Putamen (tissue), 1 donor: Measurements from ENCODE around the gene ZAP70.

Experiments
- DNase-seq: peaks from one replicate; pipeline ENCODE4 v3.0.0-alpha.2; 2016; ENCODE audit warnings: low spot score

Gene ZAP70

GRCh38 chr2:97717613-97717995 is 4.2 kb downstream of the ZAP70 start:
- no peak for DNase-seq

GRCh38 chr2:97718051-97718882 is 4.9 kb downstream of the ZAP70 start:
- DNase-seq: no peak

- no peak for DNase-seq
Observed at GRCh38 chr2:97718942-97719341, 5.6 kb downstream of the ZAP70 start.

- no peak for DNase-seq
Observed at GRCh38 chr2:97719362-97720155, 6.2 kb downstream of the ZAP70 start.

- no peak for DNase-seq
Observed at GRCh38 chr2:97720746-97721145, 7.4 kb downstream of the ZAP70 start.

GRCh38 chr2:97722227-97722626 is 8.9 kb downstream of the ZAP70 start:
- no peak for DNase-seq

- DNase-seq: no peak
Observed at GRCh38 chr2:97723156-97724072, 10.0 kb downstream of the ZAP70 start.

- DNase-seq: no peak
Observed at GRCh38 chr2:97724073-97724410, 10.7 kb downstream of the ZAP70 start.

- no peak for DNase-seq
Observed at GRCh38 chr2:97724501-97724900, 11.1 kb downstream of the ZAP70 start.

GRCh38 chr2:97724946-97725688 is 11.7 kb downstream of the ZAP70 start:
- no peak for DNase-seq

GRCh38 chr2:97726261-97727064 is 13.1 kb downstream of the ZAP70 start:
- DNase-seq: no peak

GRCh38 chr2:97727296-97727695 is 13.9 kb downstream of the ZAP70 start:
- no peak for DNase-seq

- peak; percentile 11 for DNase-seq
Observed at GRCh38 chr2:97728091-97728731, 14.8 kb downstream of the ZAP70 start.

GRCh38 chr2:97730245-97730644 is 16.9 kb downstream of the ZAP70 start:
- no peak for DNase-seq

GRCh38 chr2:97731274-97732020 is 18.1 kb downstream of the ZAP70 start:
- no peak for DNase-seq

- no peak for DNase-seq
Observed at GRCh38 chr2:97732436-97733340, 19.3 kb downstream of the ZAP70 start.

GRCh38 chr2:97733341-97734035 is 20.1 kb downstream of the ZAP70 start:
- no peak for DNase-seq
